Right lobe of liver (tissue), 6 donors: ENCODE data around the gene NUB1. TPM values are rescaled to one million over a fixed set of nuclear protein-coding genes. Genes with fewer than 3 reads are reported as not detected.

Experiments used
- ATAC-seq, 4 donors: fragments of 200-7000 bp; cut with Tn5 transposase; one replicate each; pipeline ENCODE4 v1.9.1; 2020; ENCODE audit warnings: mild to moderate bottlenecking in 4 of 4, moderate library complexity in 4 of 4
- DNase-seq, 3 donors: peaks; one replicate each; pipeline ENCODE4 v3.0.0-alpha.2; 2020
- H3K27ac ChIP-seq, 3 donors: fragments of 200-600 bp; one replicate each; pipeline ENCODE4 v1.8.0; 2022
- H3K27me3 ChIP-seq, 2 donors: fragments of 200-600 bp; one replicate each; pipeline ENCODE4 v1.8.0; 2022
- H3K36me3 ChIP-seq, 4 donors: fragments of 200-600 bp; sonication (generic) in 1 of 4; one replicate each; pipeline versions ENCODE4 v1.5.1 to v1.8.0; 2017 to 2022; ENCODE audit warnings: control low read depth in 1 of 4
- H3K4me1 ChIP-seq, 4 donors: fragments of 200-600 bp; sonication (generic) in 1 of 4; one replicate each; pipeline versions ENCODE4 v1.5.1 to v1.8.0; 2017 to 2022; ENCODE audit warnings: control low read depth in 1 of 4
- H3K4me3 ChIP-seq, 3 donors: fragments of 200-600 bp; one replicate each; pipeline ENCODE4 v1.8.0; 2022
- H3K9me3 ChIP-seq, 4 donors: fragments of 200-600 bp; sonication (generic) in 1 of 4; one replicate each; pipeline versions ENCODE4 v1.5.1 to v1.8.0; 2017 to 2022; ENCODE audit warnings: control low read depth in 1 of 4
- POLR2A ChIP-seq: fragments of 450-650 bp; IDR thresholded peaks from one replicate; pipeline ENCODE4 v1.6.1; 2017; ENCODE audit warnings: antibody characterized with exemption, mild to moderate bottlenecking
- WGBS: methylation state at CpG from one replicate; pipeline ENCODE4 v1.1.6; 2018; ENCODE audit warnings: low coverage, low lambda C conversion rate; ENCODE audit not compliant: insufficient coverage; ENCODE audit errors: missing lambda C conversion rate; 5-methylcytosine and 5-hydroxymethylcytosine counted together
- intact Hi-C, 2 donors: fragments of 100-400 bp; cut with DNase I; formaldehyde crosslinking; loops; one replicate each; pipeline versions ENCODE4 v1.11.2 to v1.14.1; 2022
- total RNA-seq, 6 experiments: library from RNA; depleted of rRNA in 2 of 6; stranded (reverse); fragments of >200 nt in 2 of 6; fragmentation: NEBNext Ultra II Directional in 3 of 6; extraction: Animal tissue kit (Norgen Biotek cat#: 25700) in 3 of 6; gene quantifications; one replicate each; pipeline versions ENCODE4 v1.1.0 to v1.2.4, GENCODE V29; 2016 to 2023
- TF ChIP-seq, protein P1 (sequence below), 4 donors: fragments of 200-600 bp in 3 of 4; fragments of 450-650 bp in 1 of 4; IDR thresholded peaks; one replicate each; pipeline versions ENCODE4 v1.5.1 to v1.8.0; 2016 to 2022; ENCODE audit warnings: antibody characterized with exemption in 4 of 4, mild to moderate bottlenecking in 2 of 4
- donor health status: DM: no; HTN: yes; CAD: no.
- donor health status: DM: no; HTN: no; CAD: no.
- donor health status: DM: no; HTN: no; CAD: no.
- donor health status: DM: no; HTN: yes; CAD: no.
- donor health status: DM: no; HTN: yes; CAD: no.

Gene NUB1
- total RNA-seq, 6 experiments from 2014 or later, result 21.1 to 31.3 (median 26.2) TPM

DNA sequence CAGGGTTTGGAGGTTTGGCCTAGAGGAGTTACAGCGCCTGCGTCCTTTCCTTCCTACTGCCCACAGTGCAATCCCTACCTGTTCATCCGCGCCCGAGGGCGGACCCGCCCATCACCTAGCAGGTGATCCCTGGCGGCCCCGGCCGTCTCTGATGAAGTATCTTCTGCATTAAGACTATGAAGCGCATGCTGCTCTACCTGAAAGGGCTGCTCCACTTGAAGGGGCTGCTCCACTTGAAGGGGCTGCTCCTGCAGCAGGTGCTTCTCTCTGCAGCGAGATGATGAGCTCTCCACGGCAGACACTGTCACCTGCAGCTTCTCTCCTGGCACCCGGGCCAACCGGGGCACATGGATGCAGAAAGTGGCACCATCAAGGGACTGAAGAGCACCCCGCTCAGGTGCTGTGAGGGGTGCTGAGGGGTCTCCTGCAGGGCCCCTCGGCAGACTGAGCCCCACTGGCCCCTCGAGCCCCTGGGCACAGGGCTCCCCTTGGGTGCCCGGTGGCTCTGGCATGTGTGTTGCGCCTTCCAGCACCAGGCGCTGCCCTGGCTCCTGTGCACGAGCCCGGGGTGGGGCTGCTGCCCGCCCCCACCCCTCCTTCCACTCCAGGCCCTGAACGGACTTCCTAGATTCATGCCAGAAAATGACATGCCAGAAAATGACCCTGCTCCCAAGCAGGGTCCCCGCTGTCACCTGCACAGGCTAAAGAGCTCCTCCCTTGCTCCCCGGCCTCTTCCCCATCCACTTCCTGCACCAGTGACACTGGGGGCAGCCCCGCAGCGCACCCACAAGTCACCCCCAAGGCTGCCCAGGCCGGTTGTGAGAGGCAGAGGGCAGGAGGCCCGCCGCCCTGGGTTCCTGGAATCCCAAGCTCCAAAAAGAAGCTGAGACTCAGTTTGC, 38.8 kb downstream of the NUB1 start:
- Histone ChIP-seq H3K4me3 (no peak overlapping the region), H3K9me3 (no peaks in the 10 kb centered on the region), H3K27me3 (peaks cover 0 to 11% of the 10 kb centered on the region in 2 donors), H3K36me3 (peaks cover 0 to 22% (median 6%) of the 10 kb centered on the region in 4 donors), H3K27ac (no peak overlapping the region), H3K4me1 (peaks cover 0 to 8% (median 0%) of the 10 kb centered on the region in 4 donors)
- ATAC-seq (peak in 2 of 4 donors; percentile 7 to 13), DNase-seq (peak in 2 of 3 donors; percentile 36 to 43)
- 55% methylated on average over 5 of the region's 32 CpGs for WGBS
- TF ChIP-seq POLR2A, result no peak
- TF ChIP-seq, protein P1, sequence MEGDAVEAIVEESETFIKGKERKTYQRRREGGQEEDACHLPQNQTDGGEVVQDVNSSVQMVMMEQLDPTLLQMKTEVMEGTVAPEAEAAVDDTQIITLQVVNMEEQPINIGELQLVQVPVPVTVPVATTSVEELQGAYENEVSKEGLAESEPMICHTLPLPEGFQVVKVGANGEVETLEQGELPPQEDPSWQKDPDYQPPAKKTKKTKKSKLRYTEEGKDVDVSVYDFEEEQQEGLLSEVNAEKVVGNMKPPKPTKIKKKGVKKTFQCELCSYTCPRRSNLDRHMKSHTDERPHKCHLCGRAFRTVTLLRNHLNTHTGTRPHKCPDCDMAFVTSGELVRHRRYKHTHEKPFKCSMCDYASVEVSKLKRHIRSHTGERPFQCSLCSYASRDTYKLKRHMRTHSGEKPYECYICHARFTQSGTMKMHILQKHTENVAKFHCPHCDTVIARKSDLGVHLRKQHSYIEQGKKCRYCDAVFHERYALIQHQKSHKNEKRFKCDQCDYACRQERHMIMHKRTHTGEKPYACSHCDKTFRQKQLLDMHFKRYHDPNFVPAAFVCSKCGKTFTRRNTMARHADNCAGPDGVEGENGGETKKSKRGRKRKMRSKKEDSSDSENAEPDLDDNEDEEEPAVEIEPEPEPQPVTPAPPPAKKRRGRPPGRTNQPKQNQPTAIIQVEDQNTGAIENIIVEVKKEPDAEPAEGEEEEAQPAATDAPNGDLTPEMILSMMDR (IDR thresholded peaks at IDR 0.05), result no peak
- intact Hi-C loops, result no loop called here

DNA sequence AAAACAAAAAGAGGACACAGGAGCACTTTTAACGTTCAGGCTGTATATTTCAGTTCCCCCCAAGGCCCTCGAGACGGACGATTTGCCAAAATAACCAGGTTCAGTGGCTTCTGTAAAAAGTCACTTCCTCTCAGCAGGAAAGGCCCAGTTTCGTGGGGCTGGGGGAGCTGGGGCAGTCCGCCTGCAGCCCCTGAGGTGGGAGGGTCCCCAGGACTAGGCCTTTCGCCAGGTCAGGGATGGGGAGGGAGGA, 39.4 kb downstream of the NUB1 start:
- ATAC-seq (no peak), DNase-seq (no peak)
- Histone ChIP-seq H3K27me3 (peaks cover 0 to 11% of the 10 kb centered on the region in 2 donors), H3K4me1 (peaks cover 0 to 8% (median 0%) of the 10 kb centered on the region in 4 donors), H3K36me3 (peaks cover 0 to 16% (median 6%) of the 10 kb centered on the region in 4 donors), H3K9me3 (no peaks in the 10 kb centered on the region), H3K27ac (no peak overlapping the region), H3K4me3 (no peak overlapping the region)
- TF ChIP-seq, protein P1 (IDR thresholded peaks at IDR 0.05), result no peak
- no peak for TF ChIP-seq POLR2A
- intact Hi-C loops, result no loop called here
- WGBS, result 33% methylated on average over 3 of the region's 7 CpGs

DNA sequence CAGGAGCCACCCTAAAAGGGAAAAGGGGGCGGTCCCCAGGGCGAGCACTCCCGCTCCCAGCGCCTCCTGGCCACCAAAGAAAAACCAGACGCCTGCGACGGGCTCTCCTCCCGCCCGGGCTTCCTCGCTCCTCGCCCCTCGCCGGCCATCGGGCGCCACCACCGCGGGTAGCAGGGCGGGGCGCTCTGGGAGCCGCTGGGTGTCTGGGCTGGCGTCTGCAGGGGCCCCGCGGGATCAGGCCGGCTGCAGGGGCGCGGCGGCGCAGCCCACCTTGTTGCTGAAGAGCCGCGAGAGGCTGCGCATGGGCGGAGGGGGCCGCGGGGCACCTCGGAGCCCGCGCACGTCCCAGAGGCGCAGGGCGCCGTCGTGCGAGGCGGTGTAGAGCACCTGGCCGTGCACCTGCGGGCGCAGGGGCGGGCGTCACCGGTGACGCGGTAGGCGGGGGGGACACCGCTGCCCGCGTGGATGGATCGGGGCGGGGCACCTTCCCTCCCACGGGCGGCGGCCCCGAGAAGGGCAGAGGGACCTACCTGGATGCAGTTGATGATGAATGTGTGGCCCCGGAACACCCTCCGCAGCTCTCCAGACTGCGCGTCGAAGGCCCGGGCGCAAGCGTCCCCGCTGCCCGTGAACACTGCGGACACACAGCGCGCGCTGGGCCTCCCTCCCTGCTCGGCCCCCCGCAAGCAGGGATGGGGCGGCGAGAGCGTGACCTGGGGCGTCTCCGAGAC, 39.9 kb downstream of the NUB1 start:
- no peak overlapping the region for H3K27ac ChIP-seq

DNA sequence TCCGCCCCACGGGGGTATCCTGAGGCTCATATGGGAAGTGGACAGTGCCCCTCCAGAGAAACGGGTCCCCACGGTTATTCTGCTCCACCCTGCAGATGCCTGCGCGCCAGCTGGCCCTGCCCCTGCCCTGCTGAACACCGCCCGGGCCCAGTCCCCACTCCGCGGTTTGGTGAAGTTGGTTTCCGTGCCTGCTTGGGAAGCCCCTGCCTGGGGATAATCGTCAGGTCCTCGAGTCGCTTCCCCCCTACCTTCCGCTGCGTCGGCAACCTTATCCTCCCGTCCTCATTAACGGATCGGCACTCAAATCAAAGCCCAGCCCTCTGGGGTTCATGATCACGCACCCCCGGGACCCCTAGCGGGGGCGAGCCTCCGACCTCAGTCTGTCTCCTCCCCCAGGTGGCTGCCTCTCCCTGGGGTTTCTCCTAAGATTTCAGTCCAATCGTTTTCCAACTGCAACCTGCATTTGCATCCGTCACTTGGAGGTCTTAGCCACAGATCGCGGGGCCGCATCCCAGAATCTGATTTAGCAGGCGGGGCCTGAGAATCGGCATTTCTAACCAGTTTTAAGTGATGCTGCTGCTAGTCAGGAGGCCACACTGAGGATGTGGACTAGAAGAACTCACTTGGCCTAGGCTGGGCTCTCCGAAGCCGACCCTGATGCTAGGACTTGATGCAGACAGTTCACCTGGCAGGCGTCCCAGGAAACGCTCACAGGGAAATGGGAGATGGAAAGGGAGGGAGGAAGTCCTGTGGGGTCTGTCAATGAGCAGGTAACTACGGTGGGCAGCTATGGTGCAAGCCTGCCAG, 40.7 kb downstream of the NUB1 start:
- intact Hi-C loops, result no loop called here
- peaks cover 0 to 8% (median 0%) of the 10 kb centered on the region in 4 donors for H3K4me1 ChIP-seq
- H3K36me3 ChIP-seq, result peaks cover 0 to 4% (median 0%) of the 10 kb centered on the region in 4 donors
- peak in 2 of 3 donors; percentile 21 to 37 for DNase-seq
- no peak overlapping the region for H3K4me3 ChIP-seq
- ATAC-seq, result no peak
- H3K9me3 ChIP-seq, result no peaks in the 10 kb centered on the region
- WGBS, result 44% methylated on average over 9 of the region's 37 CpGs
- TF ChIP-seq, protein P1 (IDR thresholded peaks at IDR 0.05), result no peak
- no peak for TF ChIP-seq POLR2A
- peaks cover 0 to 11% of the 10 kb centered on the region in 2 donors for H3K27me3 ChIP-seq
- no peak overlapping the region for H3K27ac ChIP-seq

More for the DNA sequence above, 39.9 kb downstream of the NUB1 start:
- peak in 2 of 4 donors; percentile 7 to 13 for ATAC-seq
- peak in 2 of 3 donors; percentile 30 to 51 for DNase-seq
- H3K27me3 ChIP-seq, result peaks cover 0 to 11% of the 10 kb centered on the region in 2 donors
- no peaks in the 10 kb centered on the region for H3K9me3 ChIP-seq
- peaks cover 0 to 8% (median 0%) of the 10 kb centered on the region in 4 donors for H3K4me1 ChIP-seq
- H3K36me3 ChIP-seq, result peaks cover 0 to 11% (median 4%) of the 10 kb centered on the region in 4 donors
- TF ChIP-seq, protein P1 (IDR thresholded peaks at IDR 0.05), result no peak
- no peak for TF ChIP-seq POLR2A
- WGBS, result 9% methylated on average over 29 of the region's 83 CpGs
- intact Hi-C loops, result no loop called here
- no peak overlapping the region for H3K4me3 ChIP-seq
